ENCODE results near the gene SH3RF3.
"Not testable (repeated sequence)": the region's sequence is repeated elsewhere in the genome, so short reads cannot be mapped to it uniquely, and the experiment has no call there.

SH3RF3 gene

DNA sequence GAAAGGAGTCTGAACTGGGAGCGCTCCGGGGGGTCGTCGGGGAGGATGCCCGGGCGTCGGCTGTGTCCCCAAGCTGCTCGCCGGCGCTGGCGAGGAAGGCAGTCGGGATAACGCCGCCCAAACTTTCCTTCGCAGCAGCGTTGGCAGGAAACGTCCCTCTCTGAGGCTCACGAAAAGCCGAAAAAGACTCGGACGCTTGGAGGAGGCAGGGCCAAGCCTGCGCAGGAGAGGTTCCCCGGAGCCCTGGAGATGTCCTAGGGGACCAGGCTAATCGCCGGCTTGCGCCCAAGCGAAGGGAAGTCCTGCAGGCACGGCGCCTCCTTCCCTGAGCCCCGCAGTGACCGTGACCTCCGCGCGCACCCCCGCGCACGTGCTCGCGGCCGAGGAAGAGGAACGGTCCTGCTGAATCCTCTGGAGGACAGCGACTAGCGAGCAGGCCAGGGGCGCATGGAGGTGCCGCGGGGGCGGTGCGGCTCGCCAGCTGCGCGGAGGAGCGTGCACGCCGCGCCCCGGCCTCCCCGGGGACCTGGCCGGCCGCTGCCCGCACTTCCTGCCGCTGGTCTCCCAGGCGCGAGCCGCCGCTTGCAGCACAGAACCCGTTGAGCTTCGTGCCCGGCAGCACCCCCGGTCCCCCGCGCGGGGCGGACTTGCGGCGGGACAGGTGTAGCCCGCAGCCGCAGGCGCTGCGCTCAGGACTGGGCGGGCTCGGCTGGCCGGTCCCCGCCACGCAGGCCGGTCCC is at the start of gene SH3RF3:
Gene SH3RF3, plus strand, starts transcription at position 590 of the 740 bp plus-strand sequence.
- no peak for DNase-seq

DNA sequence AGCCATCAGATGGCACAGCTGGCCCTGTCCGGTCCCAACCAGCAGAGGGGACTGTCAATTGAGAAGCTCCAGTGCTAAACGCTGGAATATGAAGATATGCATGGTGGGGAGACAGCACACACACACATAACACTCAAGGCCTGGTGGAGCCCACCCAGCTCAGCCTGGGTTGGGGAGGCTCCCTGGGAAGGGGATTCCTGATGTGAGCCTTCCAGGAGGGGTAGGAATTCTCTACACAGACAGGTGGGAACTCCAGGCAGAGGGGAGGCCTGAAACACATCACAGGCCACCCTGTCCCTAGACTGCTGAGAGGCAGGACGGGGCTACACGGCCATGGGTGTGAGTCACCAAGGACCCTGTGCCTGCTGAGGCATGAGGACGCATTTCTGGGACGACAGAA is 49.4 kb upstream of the SH3RF3 start:
- DNase-seq = no peak

DNA sequence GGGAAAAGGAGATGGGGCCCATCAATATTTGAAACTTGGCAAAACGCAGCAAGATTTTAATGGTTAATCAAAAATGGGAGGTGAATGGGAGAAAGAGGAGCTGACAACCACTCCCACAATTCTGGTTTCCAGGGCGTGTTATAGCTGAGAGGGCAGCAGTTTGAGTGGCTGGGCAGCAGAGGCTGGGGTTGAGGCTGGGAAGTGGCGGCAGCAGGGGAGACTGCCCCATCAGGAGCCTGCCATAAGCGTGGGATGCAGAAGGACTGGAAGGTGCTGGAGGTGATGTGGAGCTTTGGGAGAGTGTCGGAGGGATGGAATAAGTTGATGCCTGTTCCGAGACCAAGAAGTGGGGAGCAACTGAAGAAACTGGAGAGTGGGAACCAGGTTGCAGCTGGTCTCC is 48.9 kb upstream of the SH3RF3 start:
- no peak for DNase-seq

DNA sequence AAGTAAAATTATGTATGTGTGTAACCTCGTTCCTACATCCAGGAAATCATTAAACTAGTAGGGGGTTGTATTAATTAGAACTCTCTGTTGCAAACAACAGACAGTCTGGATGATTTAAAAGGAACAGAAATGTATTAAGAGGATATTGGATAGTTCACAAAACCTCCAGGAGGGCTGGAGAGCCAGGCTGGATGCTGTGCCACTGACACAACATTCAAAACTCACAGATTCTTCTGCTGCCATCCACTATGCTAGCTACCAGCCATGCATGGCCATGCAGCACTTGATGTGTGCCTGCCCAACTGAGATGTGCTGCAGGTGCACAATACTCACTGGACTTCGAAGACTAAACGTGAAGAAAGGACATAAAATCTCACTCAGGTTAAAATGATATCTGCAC is 48.2 kb upstream of the SH3RF3 start:
- DNase-seq = no peak

DNA sequence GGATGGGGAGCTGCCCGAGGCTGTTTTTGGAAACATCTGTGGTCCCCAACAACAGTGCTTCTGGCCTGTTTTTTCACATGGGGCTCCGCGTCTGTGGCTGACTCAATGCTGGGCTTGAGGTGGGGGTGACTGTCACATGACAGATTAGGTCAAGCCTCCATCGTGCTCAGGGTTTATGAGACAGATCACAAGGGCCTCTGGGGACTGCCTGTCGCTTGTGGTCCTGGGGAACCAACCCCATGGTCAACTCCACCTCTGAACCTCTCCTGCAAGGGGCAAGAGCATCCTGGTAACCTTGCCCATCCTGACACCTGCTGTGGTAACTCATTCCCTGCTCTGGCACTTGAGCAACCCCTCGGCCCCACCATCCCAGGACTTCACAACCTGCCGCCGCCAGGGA is 47.6 kb upstream of the SH3RF3 start:
- no peak for DNase-seq

DNA sequence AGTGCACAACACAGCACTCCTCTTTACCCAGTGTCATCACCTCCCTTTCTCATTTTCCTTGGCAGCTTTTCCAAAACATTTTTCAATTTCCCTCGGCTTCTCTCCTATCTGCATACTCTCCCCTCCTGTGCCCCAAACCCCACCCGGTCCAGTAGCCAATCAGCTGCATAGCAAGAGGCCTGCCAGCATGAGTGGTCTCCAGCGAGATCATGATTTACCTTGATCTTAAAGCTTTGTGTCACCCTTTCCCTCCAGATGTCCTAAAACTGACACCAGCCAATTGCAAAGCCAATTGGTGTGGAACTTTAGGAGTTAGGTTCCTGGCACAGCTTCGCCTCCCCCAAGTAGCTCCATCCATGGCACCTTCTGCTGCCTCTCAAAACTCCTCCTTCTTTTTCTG is 45.2 kb upstream of the SH3RF3 start:
- no peak for DNase-seq

DNA sequence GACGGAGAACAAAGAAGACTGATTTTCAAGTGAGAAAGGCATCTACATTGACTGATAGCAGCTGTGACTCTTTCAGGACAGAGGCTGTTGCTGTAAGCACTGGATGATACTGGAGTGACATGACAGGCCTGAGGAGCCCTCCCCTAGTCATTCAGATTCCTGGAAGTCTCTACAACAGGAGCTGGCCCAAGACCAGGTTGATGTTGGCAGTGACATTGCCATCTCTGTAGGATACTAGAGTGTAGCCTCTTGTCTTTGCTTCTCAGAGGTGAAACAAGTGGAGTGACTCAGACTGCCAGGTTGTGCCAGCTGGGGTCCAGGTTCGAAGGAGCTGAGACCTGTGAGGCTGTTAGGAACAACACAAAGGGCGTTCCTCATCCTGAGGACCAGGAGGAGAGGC is 44.7 kb upstream of the SH3RF3 start:
- DNase-seq = no peak

DNA sequence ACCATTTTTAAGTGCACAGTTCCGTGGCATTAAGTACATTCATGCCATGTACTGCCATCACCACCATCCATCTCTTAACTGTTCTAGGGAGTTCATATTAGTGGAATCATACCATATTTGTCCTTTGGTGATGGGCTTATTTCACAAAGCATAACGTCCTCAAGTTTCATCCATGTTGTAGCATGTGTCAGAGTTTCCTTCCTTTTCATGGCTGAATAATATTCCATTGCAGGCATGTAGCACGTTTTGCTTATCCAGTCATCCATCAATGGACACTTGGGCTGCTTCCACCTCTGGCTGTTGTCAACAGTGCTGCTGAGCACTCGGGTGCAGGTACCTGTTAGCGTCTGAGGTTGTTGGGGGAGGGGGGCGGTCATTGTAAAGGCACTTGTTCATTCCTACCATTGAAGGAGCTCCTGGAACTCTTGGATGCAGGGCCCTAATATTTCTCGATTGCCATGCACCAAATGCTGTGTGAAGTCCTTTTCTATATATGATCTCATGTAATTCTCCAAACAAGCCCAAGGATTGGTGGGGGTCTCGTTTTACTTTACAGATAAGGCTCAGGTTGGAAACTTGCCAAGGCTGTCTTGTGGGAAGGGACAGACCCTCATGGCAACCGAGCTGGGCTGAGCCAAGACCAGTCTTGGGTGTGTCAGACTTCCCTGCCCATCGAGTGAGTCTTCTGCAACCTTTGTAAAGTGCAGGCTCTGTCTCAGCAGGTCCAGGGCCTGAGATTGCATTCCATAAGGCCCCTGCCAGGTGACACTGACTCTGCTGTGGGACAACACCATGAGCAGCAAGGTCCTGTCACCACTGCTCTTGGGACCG is 42.9 kb upstream of the SH3RF3 start:
- no peak for DNase-seq

DNA sequence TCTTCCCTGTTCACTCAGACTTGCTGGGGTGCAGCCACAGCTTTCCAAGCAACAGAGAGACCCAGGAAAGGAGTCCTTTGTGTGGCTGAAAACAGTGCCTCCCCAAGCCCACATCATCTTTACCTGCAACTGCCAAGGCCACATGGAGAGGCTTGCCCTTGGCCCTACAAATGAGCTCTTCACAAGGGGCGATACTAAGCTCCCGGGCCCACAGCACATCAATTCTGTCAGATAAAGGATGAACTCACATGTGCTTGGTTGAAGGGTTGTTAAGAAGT is 42.3 kb upstream of the SH3RF3 start:
- DNase-seq = no peak

DNA sequence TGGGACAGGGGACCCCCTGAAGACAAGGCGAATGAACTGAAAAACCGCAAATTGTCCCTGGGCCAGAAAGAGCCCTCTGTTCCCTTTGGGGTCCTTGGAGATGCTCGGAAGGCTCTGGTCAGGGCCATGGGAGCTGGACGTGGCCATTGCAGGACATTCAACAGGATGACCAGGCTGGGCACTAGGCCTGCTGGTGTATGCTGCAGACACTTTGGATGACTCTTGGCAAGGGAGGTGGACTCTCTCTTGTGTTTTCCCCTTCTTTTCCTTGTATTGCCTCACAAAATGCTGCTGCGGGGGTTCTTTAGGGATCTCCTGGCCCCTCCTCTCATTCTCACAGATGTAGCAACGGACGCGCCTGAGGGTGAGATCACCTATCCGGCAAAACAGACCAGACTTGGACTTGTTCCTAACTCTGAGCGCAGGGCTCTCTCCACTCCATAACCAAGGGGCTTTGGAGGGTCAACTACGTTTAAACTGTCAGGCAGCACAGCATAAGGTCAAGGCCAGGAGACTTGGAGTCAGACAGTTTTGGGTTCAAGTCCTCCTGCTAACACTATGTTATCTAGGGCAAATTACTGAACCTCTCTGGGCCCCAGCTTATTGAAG is 41.8 kb upstream of the SH3RF3 start:
- DNase-seq = no peak

DNA sequence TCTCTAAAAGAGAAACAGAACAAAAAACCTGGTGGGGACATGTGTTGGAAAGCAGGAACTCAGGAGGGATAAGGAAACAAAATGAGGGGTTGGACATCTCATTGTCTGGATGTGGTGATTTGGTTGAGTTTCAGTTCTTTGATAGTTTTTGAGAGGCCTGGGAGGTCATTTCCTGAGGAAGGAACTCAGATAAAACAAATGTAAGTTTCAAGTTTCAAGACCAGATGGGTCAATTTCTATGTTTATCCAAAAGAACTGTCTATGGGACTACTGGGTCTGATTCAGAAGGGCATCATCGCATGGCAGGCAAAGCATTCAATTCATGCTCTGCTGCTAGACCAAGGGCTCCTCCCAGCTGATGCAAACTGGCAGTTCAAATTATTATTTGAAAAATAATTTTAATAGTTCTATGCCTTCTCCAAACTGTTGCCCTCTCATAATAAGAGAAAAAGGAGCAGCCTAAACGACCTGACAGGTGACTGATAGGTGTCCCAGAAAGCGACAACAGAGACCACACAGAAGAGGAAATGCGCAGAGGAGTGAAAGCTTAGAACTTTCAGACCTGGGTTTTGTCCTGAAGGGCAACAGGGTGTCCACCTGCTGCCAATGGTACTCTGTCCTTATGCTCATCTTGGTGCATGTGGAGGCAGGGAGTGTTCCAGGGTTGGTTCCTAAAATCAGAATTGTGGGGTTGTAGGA is 39.3 kb upstream of the SH3RF3 start:
- DNase-seq = no peak

DNA sequence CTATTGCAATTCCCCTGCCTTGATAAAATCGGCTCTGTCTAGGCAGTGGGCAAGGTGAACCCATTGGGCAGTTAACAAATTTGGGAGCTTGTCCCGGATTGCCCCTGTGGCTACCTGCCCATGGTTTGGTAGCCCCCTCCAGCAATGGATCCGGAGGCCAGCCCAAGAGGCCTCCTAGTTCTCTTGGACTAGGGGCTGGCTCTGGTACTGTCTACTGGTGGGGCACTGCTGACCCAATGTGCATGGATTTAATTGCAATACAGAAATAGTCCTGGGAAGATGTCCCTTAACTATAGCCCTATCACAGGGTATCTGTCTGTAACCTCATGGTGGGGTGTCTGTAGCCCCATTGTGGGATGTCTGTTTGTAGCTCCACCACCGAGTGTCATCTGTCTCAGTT is 37.5 kb upstream of the SH3RF3 start:
- DNase-seq = no peak

DNA sequence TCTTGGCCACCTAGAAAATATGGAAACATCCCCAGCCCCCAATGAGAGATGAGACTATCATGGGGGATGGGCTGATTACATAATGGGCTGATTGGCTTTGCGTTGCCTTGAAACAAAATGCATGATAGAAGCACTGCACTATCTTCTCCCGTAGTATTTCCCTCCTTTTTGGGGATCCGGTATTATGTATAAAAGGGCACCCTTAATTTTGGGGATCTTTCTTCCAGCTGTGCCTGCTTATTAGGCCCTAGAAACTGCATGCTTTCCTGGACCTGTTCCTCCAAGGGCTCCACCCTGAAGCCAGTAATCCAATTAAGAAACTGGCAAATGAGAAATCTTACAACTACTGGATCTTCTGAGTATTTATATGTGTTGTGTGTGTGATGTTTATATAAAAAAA is 34.9 kb upstream of the SH3RF3 start:
- DNase-seq = no peak

DNA sequence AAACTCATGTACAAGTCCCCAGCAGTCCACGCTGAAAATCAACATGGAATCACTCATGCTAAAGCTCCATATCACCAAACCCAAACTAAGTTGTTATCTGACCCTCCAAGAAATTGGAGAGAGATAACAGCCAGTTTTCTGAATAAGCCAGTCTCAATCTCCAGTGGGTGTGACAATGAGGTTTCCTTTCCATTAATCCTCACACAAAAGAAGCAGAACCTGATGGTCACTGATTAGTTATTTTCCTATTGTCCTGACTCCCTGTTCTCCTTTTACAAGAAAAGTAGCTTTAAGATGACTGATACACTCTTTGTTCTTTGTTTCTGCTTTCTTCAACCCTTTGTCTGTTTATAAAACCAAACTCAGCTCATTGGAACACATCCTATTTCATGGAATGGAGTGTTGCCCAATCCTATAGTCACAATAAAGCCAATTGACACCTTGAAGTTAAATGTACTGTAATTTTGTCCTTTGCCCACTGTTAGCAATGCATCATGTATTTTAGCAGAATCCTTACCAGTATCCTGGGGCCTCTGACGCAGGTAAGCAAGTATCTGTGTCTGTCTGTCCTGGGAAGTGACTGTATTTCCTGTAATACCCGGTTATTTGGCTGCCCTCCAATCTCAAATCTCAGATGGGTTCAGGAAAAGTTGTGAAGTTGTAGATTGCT is 30.6 kb upstream of the SH3RF3 start:
- no peak for DNase-seq

DNA sequence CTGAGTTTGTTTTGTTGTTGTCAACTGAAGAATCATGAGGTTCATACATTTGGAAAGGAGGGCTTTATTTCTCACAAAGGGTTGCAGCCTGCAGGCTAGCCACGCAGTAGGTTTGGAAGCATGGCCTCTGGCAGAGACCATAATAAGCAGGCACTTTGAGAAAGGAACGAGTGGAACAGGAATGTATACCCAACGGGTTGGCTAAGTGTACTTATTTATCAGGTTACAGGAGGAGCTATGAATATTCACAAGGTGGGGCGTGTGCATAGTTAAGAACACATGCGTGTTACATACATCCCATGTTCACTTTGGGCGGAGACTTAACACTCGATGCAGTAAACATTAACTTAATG is 30.1 kb upstream of the SH3RF3 start:
- DNase-seq = no peak

DNA sequence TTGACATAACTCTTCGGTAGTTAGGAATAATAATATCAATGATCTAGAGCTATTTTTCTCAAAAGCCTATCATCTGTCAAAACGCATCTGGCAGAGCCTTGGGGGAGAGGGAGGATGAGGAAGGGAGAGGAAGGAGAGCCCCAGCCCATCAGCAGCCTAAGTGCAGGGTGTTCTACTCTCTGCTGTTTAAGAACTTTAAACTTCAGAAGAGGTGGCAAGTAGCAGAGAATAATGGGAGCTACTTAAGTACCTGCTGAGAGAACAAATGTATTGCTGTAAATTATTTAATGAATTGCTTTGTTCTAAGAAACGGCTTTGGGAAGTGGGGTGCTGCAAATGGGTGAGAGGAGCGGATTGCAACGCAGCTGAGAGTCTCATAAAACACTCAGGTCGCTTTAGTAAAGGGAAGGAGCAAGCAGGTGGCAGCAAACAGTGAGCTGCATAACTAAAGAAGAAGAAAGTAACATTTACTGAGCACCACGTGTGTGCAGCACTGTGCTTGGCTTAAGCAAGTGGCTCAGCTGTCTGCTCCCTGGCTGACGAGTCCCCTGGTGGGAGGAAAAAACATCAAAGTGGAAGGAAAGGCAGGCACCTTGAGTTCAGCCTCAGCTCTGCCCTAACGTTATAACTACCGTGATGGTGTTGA is 26.3 kb upstream of the SH3RF3 start:
- DNase-seq = no peak

DNA sequence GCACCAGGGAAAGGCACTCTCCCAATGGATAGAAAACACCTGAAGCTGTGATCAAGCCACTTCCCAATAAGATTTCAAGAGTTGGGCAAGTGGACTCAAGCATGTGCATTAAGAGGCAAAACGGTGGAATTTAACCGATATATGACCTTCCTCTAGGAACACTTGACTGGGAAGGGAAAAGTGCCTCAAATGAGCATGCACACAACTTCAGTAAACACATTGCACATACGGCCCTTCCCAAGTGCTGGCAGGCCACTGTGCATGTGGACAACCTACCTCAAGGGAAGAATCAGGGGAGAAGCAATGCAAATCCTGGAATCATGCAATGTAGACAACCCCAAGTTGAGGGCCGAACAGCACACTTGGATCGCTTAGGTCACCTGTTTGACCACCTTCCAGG is 23.9 kb upstream of the SH3RF3 start:
- no peak for DNase-seq

DNA sequence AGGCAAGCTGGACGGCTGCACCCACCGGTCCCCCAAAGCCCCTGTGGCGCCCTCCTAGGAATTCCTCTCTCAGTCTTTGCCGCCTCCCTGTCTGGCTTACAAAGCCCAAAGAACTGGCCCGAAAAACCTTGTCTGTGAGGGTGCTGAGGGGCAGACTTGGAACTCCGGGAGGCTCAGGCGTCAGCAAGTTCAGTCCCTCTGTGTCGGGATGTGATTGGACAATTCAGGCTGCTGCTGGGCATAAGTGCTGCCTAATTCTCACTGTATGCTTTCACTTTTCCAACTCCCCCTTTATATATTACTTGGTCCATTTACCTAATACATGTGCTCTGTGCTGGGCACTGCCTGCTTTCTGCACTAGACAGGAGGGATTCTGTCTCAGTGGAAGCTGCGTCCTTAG is 20.3 kb upstream of the SH3RF3 start:
- no peak for DNase-seq

DNA sequence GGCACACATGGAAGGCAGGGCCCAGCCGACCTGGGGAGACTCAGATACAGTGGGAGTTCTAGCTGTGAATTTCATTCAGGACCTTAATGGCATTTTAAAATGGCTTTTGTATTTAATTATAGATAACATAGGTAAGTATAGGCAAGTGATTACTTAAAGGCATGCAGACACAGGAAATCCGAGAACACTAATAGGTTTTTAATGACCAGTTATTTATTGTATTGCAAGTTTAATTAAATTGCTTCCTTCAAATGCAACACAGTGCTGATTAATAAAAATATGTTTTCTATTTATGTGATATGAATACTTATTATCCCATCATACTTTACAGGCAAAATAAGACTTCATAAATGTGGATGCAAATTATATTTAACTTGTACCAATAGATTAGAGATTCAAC is 19.7 kb upstream of the SH3RF3 start:
- no peak for DNase-seq

DNA sequence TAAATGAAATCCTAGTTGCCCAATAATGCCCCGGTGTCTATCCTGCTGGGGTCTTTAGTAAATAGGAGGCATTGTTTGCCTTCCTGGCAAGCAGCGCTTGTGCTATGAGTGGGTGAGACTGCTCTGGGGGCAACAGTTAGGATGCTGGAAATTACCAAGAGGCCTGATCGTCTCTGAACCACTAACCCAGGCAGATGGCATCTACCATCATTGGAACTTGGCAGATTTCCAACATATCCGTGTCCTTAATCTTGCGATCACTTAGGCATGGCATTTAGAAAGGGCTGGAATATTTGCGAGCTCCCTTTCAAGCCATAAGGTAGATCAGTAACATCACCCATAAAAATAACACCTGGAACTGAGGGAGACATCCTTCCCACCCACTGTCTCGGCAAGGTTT is 18.8 kb upstream of the SH3RF3 start:
- no peak for DNase-seq

DNA sequence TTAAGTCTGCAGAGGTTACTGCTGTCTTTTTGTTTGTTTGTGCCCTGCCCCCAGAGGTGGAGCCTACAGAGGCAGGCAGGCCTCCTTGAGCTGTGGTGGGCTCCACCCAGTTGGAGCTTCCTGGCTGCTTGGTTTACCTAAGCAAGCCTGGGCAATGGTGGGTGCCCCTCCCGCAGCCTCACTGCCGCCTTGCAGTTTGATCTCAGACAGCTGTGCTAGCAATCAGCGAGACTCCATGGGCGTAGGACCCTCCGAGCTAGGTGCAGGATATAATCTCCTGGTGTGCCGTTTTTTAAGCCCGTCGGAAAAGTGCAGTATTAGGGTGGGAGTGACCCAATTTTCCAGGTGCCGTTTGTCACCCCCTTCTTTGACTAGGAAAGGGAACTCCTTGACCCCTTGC is 11.8 kb upstream of the SH3RF3 start:
- not testable (repeated sequence) for DNase-seq

DNA sequence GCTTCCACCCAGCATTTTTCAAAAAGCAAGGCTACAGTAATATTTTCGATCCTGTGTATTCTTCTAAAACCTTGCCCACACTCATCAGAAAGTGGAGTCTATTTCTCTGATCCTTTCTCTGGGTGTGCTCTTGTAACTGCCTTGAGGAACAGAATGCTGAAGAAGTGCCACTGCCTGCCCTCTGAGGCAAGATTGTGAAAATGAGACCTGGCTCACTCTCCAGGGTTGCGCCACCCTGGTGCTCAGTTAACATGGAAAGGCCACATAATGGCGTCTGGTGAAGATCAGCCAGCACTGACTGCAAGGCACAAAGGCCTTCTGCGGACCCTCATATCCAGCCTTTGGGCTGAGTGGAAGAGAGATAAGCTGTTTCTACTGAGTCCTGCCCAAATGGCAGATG is 11.2 kb upstream of the SH3RF3 start:
- no peak for DNase-seq

DNA sequence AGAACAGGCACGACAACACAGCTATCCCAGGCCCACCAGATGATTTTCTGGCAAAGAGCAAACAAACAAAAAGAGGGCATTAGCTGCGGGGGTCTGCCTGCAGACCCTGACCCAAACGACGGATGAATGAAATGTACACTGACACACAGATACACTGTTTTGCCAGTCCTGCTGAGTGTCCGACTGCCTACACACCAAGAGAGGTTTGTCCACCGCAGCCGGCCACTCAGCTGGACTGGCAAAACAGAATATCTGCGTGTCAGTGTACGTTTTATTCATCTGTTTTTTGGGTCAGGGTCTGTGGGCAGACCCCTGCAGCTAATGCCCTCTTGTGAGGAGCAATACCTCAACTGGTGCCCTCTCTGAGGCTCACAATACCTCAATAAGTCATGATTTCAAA is 10.7 kb upstream of the SH3RF3 start:
- no peak for DNase-seq

Measured in OCI-M1 (cell line).